CD4-positive, alpha-beta T cell (primary cell): ENCODE measurements around the gene SLC22A7. TPM values are rescaled to one million over a fixed set of nuclear protein-coding genes. Genes with fewer than 3 reads are reported as not detected.

ENCODE experiments used
- ATAC-seq: fragments of 200-7000 bp; cut with Tn5 transposase; one replicate; pipeline ENCODE4 v1.10.0; 2022; ENCODE audit warnings: mild to moderate bottlenecking; ENCODE audit not compliant: poor library complexity
- CTCF ChIA-PET: fragments of 350-600 bp; sonication (Branson Sonifier 250); formaldehyde crosslinking; loops from one replicate; lab custom pipeline; 2021; ENCODE audit warnings: antibody characterized with exemption, inconsistent platforms; lab: Charles Lee
- POLR2A ChIA-PET: fragments of 350-600 bp; sonication (Branson Sonifier 250); formaldehyde crosslinking; loops from one replicate; lab custom pipeline; 2021; ENCODE audit warnings: antibody characterized with exemption, inconsistent platforms; lab: Charles Lee
- DNase-seq, 14 experiments: peaks; one replicate each; pipeline ENCODE4 v3.0.0-alpha.2; 2013 to 2020; ENCODE audit warnings: mixed read lengths in 2 of 14
- H3K27ac ChIP-seq, 2 donors: one replicate each; pipeline versions ENCODE4 v1.5.1 to v1.7.0; 2013; ENCODE audit warnings: low read length in 2 of 2, low read depth in 1 of 2, mild to moderate bottlenecking in 1 of 2
- H3K27me3 ChIP-seq, 2 experiments: 1 replicate in 1 of 2; 2 replicates in 1 of 2; pipeline versions ENCODE4 v1.6.1 to v1.7.0; 2013; ENCODE audit warnings: low read length in 2 of 2, control low read depth in 1 of 2, mild to moderate bottlenecking in 1 of 2, moderate library complexity in 1 of 2; ENCODE audit not compliant: insufficient read depth in 2 of 2, control insufficient read depth in 1 of 2
- H3K36me3 ChIP-seq: one replicate; pipeline ENCODE4 v1.6.1; 2013; ENCODE audit warnings: low read length, control low read depth; ENCODE audit not compliant: insufficient read depth
- H3K4me1 ChIP-seq: one replicate; pipeline ENCODE4 v1.6.1; 2013; ENCODE audit warnings: low read length, control low read depth; ENCODE audit not compliant: insufficient read depth
- H3K4me3 ChIP-seq: one replicate; pipeline ENCODE4 v1.5.1; 2013; ENCODE audit warnings: mild to moderate bottlenecking, low read length, moderate library complexity
- H3K9me3 ChIP-seq, 2 experiments: 1 replicate in 1 of 2; 2 replicates in 1 of 2; pipeline versions ENCODE4 v1.6.1 to v1.7.0; 2013; ENCODE audit warnings: low read length in 2 of 2, mild to moderate bottlenecking in 2 of 2, control low read depth in 1 of 2, moderate library complexity in 1 of 2; ENCODE audit not compliant: control insufficient read depth in 1 of 2, insufficient read depth in 1 of 2
- H3K27ac Mint-ChIP-seq: one replicate; pipeline ENCODE4 v1.8.0; 2020; ENCODE audit warnings: mixed read lengths
- H3K27me3 Mint-ChIP-seq: one replicate; pipeline ENCODE4 v1.8.0; 2021; ENCODE audit warnings: mixed read lengths
- H3K36me3 Mint-ChIP-seq: one replicate; pipeline ENCODE4 v1.8.0; 2021; ENCODE audit warnings: low read depth, mixed read lengths
- H3K4me1 Mint-ChIP-seq: one replicate; pipeline ENCODE4 v1.8.0; 2021; ENCODE audit warnings: low read depth, mixed read lengths
- H3K4me3 Mint-ChIP-seq: one replicate; pipeline ENCODE4 v1.8.0; 2020; ENCODE audit warnings: mild to moderate bottlenecking, mixed read lengths
- H3K9me3 Mint-ChIP-seq: one replicate; pipeline ENCODE4 v1.8.0; 2020; ENCODE audit warnings: mixed read lengths
- CTCF ChIP-seq: fragments of 200-600 bp; IDR thresholded peaks from one replicate; pipeline ENCODE4 v1.8.0; 2022; ENCODE audit warnings: antibody characterized with exemption, mild to moderate bottlenecking
- intact Hi-C, 2 experiments: fragments of 100-400 bp; cut with DNase I in 1 of 2; cut with micrococcal nuclease in 1 of 2; formaldehyde crosslinking; loops; one replicate each; pipeline versions ENCODE4 v1.15.1 to v1.9.0; 2023 to 2025; cut with DNase I, micrococcal nuclease
- total RNA-seq, 174 experiments: library from RNA in 2 of 174; stranded (reverse) in 2 of 174; gene quantifications; one replicate each; pipeline ENCODE4 v1.2.3 and lab custom pipeline; 2021 to 2026

The SLC22A7 gene
- total RNA-seq, 2 experiments from 2014 or later: not detected

- Histone ChIP-seq H3K4me3 (no peak overlapping the region), H3K36me3 (no peaks in the 10 kb centered on the region), H3K4me1 (peaks cover 3% of the 10 kb centered on the region), H3K27me3 (peaks cover 0 to 2% of the 10 kb centered on the region in 2 experiments), H3K9me3 (no peaks in the 10 kb centered on the region), H3K27ac (no peak overlapping the region)
- no peaks in the 10 kb centered on the region for H3K4me1 Mint-ChIP-seq
- ChIA-PET POLR2A (interaction anchor here (0.5 to 1.0 kb wide), 2 partner anchors 59 to 106 kb away, joined by 3 read pairs; partner anchors contain the start of gene ZNF318), CTCF (interaction anchor here (0.6 to 2.0 kb wide), 6 partner anchors 15 to 243 kb away, joined by 3 to 11 read pairs (median 4); no protein-coding TSS in a partner anchor)
- intact Hi-C loops: loop anchor here (1.0 to 5.0 kb wide), 3 partner anchors 69 to 243 kb away; no protein-coding TSS in a partner anchor
- no peak overlapping the region for H3K4me3 Mint-ChIP-seq
- no peak overlapping the region for H3K27ac Mint-ChIP-seq
- TF ChIP-seq CTCF: peak; percentile 72
- ATAC-seq: peak; percentile 96
- H3K9me3 Mint-ChIP-seq: no peaks in the 10 kb centered on the region
- H3K27me3 Mint-ChIP-seq: no peaks in the 10 kb centered on the region
- DNase-seq: peak; percentile 62 to 85 (median 73)
- H3K36me3 Mint-ChIP-seq: no peaks in the 10 kb centered on the region
Observed at GRCh38 chr6:43263314-43264178, 34.5 kb upstream of the SLC22A7 start.

GRCh38 chr6:43264599-43265145 is 33.4 kb upstream of the SLC22A7 start:
- H3K27ac ChIP-seq: no peak overlapping the region
- TF ChIP-seq CTCF: no peak
- ATAC-seq: no peak
- H3K4me1 Mint-ChIP-seq: peaks cover 5% of the 10 kb centered on the region
- H3K36me3 Mint-ChIP-seq: no peaks in the 10 kb centered on the region
- intact Hi-C loops: loop anchor here (5.0 kb wide), 2 partner anchors 68 to 73 kb away; no protein-coding TSS in a partner anchor
- ChIA-PET POLR2A (no interaction called here), CTCF (interaction anchor here (0.6 to 2.0 kb wide), 2 partner anchors 110 to 242 kb away, joined by 3 to 11 read pairs; no protein-coding TSS in a partner anchor)
- no peak overlapping the region for H3K27ac Mint-ChIP-seq
- DNase-seq: no peak
- no peak overlapping the region for H3K4me3 Mint-ChIP-seq
- H3K4me3 ChIP-seq: no peak overlapping the region
- H3K36me3 ChIP-seq: no peaks in the 10 kb centered on the region
- H3K27me3 Mint-ChIP-seq: peaks cover 5% of the 10 kb centered on the region
- peaks cover 13% of the 10 kb centered on the region for H3K4me1 ChIP-seq
- no peaks in the 10 kb centered on the region for H3K9me3 ChIP-seq
- H3K9me3 Mint-ChIP-seq: no peaks in the 10 kb centered on the region
- peaks cover 0 to 2% of the 10 kb centered on the region in 2 experiments for H3K27me3 ChIP-seq

- ATAC-seq (no peak), DNase-seq (no peak)
- no peak overlapping the region for H3K27ac ChIP-seq
- no peak overlapping the region for H3K4me3 Mint-ChIP-seq
- H3K4me1 Mint-ChIP-seq: peaks cover 9% of the 10 kb centered on the region
- ChIA-PET POLR2A (no interaction called here), CTCF (no interaction called here)
- H3K27ac Mint-ChIP-seq: no peak overlapping the region
- H3K9me3 ChIP-seq: no peaks in the 10 kb centered on the region
- peaks cover 0 to 2% of the 10 kb centered on the region in 2 experiments for H3K27me3 ChIP-seq
- no peaks in the 10 kb centered on the region for H3K9me3 Mint-ChIP-seq
- no peak for TF ChIP-seq CTCF
- peaks cover 18% of the 10 kb centered on the region for H3K4me1 ChIP-seq
- no peak overlapping the region for H3K4me3 ChIP-seq
- intact Hi-C loops: loop anchor here in 1 of 2 experiments (5.0 kb wide), 1 partner anchor 72 kb away; no protein-coding TSS in a partner anchor
- H3K27me3 Mint-ChIP-seq: peaks cover 5% of the 10 kb centered on the region
- H3K36me3 ChIP-seq: no peaks in the 10 kb centered on the region
- H3K36me3 Mint-ChIP-seq: no peaks in the 10 kb centered on the region
Observed at GRCh38 chr6:43265564-43265963, 32.5 kb upstream of the SLC22A7 start.
